ENCODE results near the gene PAQR8.
A peak's percentile ranks its signal among the peaks of the same experiment; 100 is the strongest.

Gene PAQR8

DNA sequence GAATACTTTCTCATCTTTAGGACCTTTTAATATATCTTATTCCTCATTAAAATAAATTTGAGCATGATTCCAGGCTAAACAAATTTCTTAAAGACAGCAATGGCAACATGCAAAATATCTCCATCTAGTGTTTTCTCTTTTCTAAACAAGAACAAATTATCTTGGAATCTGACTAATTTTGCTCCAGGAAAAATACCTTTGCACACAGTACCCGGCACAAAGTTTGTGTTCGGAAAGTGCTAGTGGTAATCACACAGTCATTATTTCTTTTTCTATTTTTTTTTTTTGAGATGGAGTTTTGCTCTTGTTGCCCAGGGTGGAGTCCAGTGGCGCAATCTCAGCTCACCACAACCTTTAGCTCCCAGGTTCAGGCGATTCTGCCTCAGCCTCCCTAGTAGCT lies 50.0 kb downstream of the PAQR8 start:
- WGBS, 2 experiments (ENCODE audit: insufficient coverage in 2 of 2), result no CpG with 5 or more reads among the region's 4 CpGs
- no peak overlapping the region for H3K27ac ChIP-seq (ENCODE audit: low read depth, low read length, severe bottlenecking)
- peaks cover 6% of the 10 kb centered on the region for H3K4me1 ChIP-seq (ENCODE audit: control insufficient read depth, insufficient read depth, low read length, poor library complexity, severe bottlenecking)
- H3K9me3 ChIP-seq (ENCODE audit: control insufficient read depth, low read length), result no peaks in the 10 kb centered on the region
- no peaks in the 10 kb centered on the region for H3K36me3 ChIP-seq (ENCODE audit: control insufficient read depth, insufficient read depth, low read length)
- no peak overlapping the region for H3K4me3 ChIP-seq (ENCODE audit: extremely low read depth, insufficient read depth, low read length, poor library complexity, severe bottlenecking)

DNA sequence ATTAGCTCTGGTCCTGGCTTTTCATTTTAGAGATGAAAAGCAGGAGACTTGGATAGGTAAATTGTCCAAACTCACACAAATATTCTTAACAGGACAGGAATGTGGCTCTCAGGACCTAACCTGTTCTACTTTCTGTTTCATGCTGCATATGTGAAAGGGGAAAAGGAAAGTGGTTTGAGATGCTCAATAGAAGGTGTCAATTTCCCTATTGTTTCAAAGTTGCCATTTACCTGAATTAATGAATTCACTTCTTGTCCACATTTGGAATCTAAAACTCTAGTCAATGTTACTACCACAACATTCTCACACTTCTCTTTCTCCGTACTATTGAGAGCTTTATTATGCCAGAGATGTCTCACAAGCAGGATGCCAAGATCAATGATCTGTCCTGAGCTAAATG lies 53.4 kb downstream of the PAQR8 start:
- H3K9me3 ChIP-seq (ENCODE audit: control insufficient read depth, low read length), result no peaks in the 10 kb centered on the region
- no peaks in the 10 kb centered on the region for H3K36me3 ChIP-seq (ENCODE audit: control insufficient read depth, insufficient read depth, low read length)
- H3K27ac ChIP-seq (ENCODE audit: low read depth, low read length, severe bottlenecking), result no peak overlapping the region
- WGBS, 2 experiments (ENCODE audit: insufficient coverage in 2 of 2), result 100% methylated on average over 1 of the region's 1 CpG; no CpG with 5 or more reads in 1 of the 2 experiments
- H3K4me1 ChIP-seq (ENCODE audit: control insufficient read depth, insufficient read depth, low read length, poor library complexity, severe bottlenecking), result peaks cover 24% of the 10 kb centered on the region
- no peak overlapping the region for H3K4me3 ChIP-seq (ENCODE audit: extremely low read depth, insufficient read depth, low read length, poor library complexity, severe bottlenecking)

DNA sequence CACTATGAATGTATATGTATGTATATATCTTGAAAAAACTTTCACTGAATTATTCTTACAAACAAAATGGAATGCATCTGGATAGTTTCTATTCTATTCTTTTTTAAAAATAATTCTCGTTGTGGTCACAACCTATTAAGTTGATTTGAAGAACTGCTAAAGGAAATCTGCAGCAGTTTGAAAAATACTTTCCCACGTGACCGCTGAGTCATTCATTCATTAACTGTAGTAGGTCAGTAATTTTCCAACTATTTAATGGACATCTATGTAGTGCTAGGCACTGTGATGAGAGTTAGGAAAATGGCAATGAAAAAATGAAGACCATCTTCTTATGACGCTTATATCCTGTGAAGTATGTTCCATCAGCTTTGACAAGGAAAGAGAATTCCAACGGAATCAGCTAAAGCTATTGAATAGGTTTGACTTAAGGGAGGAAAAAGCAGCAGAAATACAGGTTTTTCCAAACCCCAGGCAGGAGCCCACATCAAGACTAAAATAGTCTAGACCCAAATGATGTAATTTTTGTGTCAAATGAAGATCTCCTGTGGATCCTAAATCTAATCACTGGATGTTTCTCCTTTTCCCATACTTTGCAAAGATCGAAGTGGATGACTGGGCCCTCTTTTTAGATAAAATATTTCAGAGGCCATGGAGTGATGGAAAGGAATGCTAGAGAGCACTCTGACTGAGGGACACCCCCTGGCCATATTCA lies 54.1 kb downstream of the PAQR8 start:
- Histone ChIP-seq H3K4me1 (ENCODE audit: control insufficient read depth, insufficient read depth, low read length, poor library complexity, severe bottlenecking) (peaks cover 21% of the 10 kb centered on the region), H3K36me3 (ENCODE audit: control insufficient read depth, insufficient read depth, low read length) (no peaks in the 10 kb centered on the region), H3K4me3 (ENCODE audit: extremely low read depth, insufficient read depth, low read length, poor library complexity, severe bottlenecking) (no peak overlapping the region), H3K27ac (ENCODE audit: low read depth, low read length, severe bottlenecking) (no peak overlapping the region), H3K9me3 (ENCODE audit: control insufficient read depth, low read length) (no peaks in the 10 kb centered on the region)
- 60 to 78% methylated on average over 2 to 4 of the region's 6 CpGs for WGBS, 2 experiments (ENCODE audit: insufficient coverage in 2 of 2)

- no peak overlapping the region for H3K4me3 ChIP-seq (ENCODE audit: extremely low read depth, insufficient read depth, low read length, poor library complexity, severe bottlenecking)
- no peaks in the 10 kb centered on the region for H3K36me3 ChIP-seq (ENCODE audit: control insufficient read depth, insufficient read depth, low read length)
- peak overlapping the region; percentile 89 for H3K27ac ChIP-seq (ENCODE audit: low read depth, low read length, severe bottlenecking)
- no CpG with 5 or more reads among the region's 1 CpG for WGBS, 2 experiments (ENCODE audit: insufficient coverage in 2 of 2)
- H3K9me3 ChIP-seq (ENCODE audit: control insufficient read depth, low read length), result no peaks in the 10 kb centered on the region
- peaks cover 23% of the 10 kb centered on the region for H3K4me1 ChIP-seq (ENCODE audit: control insufficient read depth, insufficient read depth, low read length, poor library complexity, severe bottlenecking)
Measured at GRCh38 chr6:52416629-52417151, 54.7 kb downstream of the PAQR8 start.

- Histone ChIP-seq H3K9me3 (ENCODE audit: control insufficient read depth, low read length) (no peaks in the 10 kb centered on the region), H3K4me1 (ENCODE audit: control insufficient read depth, insufficient read depth, low read length, poor library complexity, severe bottlenecking) (peaks cover 25% of the 10 kb centered on the region), H3K36me3 (ENCODE audit: control insufficient read depth, insufficient read depth, low read length) (no peaks in the 10 kb centered on the region), H3K27ac (ENCODE audit: low read depth, low read length, severe bottlenecking) (peak overlapping the region; percentile 89), H3K4me3 (ENCODE audit: extremely low read depth, insufficient read depth, low read length, poor library complexity, severe bottlenecking) (no peak overlapping the region)
- 83 to 85% methylated on average over 2 to 5 of the region's 5 CpGs for WGBS, 2 experiments (ENCODE audit: insufficient coverage in 2 of 2)
Measured at GRCh38 chr6:52417675-52418111, 55.7 kb downstream of the PAQR8 start.

- WGBS, 2 experiments (ENCODE audit: insufficient coverage in 2 of 2), result 90 to 100% methylated on average over 1 of the region's 2 CpGs
- H3K4me3 ChIP-seq (ENCODE audit: extremely low read depth, insufficient read depth, low read length, poor library complexity, severe bottlenecking), result no peak overlapping the region
- no peak overlapping the region for H3K27ac ChIP-seq (ENCODE audit: low read depth, low read length, severe bottlenecking)
- peaks cover 34% of the 10 kb centered on the region for H3K4me1 ChIP-seq (ENCODE audit: control insufficient read depth, insufficient read depth, low read length, poor library complexity, severe bottlenecking)
- H3K9me3 ChIP-seq (ENCODE audit: control insufficient read depth, low read length), result no peaks in the 10 kb centered on the region
- H3K36me3 ChIP-seq (ENCODE audit: control insufficient read depth, insufficient read depth, low read length), result no peaks in the 10 kb centered on the region
Measured at GRCh38 chr6:52418606-52419005, 56.7 kb downstream of the PAQR8 start.

- Histone ChIP-seq H3K36me3 (ENCODE audit: control insufficient read depth, insufficient read depth, low read length) (no peaks in the 10 kb centered on the region), H3K9me3 (ENCODE audit: control insufficient read depth, low read length) (no peaks in the 10 kb centered on the region), H3K4me1 (ENCODE audit: control insufficient read depth, insufficient read depth, low read length, poor library complexity, severe bottlenecking) (peaks cover 44% of the 10 kb centered on the region), H3K4me3 (ENCODE audit: extremely low read depth, insufficient read depth, low read length, poor library complexity, severe bottlenecking) (peak within 1 kb of the TSS; percentile 76), H3K27ac (ENCODE audit: low read depth, low read length, severe bottlenecking) (peak within 1 kb of the TSS; percentile 92)
- 0% methylated on average over 32 to 46 of the region's 57 CpGs for WGBS, 2 experiments (ENCODE audit: insufficient coverage in 2 of 2)
Measured at GRCh38 chr6:52419809-52420667, 58.1 kb downstream of the PAQR8 start, which contains the start of gene EFHC1. EFHC1 (plus strand) TSS chr6:52420342; CDS start chr6:52420411, 69 bp downstream.

DNA sequence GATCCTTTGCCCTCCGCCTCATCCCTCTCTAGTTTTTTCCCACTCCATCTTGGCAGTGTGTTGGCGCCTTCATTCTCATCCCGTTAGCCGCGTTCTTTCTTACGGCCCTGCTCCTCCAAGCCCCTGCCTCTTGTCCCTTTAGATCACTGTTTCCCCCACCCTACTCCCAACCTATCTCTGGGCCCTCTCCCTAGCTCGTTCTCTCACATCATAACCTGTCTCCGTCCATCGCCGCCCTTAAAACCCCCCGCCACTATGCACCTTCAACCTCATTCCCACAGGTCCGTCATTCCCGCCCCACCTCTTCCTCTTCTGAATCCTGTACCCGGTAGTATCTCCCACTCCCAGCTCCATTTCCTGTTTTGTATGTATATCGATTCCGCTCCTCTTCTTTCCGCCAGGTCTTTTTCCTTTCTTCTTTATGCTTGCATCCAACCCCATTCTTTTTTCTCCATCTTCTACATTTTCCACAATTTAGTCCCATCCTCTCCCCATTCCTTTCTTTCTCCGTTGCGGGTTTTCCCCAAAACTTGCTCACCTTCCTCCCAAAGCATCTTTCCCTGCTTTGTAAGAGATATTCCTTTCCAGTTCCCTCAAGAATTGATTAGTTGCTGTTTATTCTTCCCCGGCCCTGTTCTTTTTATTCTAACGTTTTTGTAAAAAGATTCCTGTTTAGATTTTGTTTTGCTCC lies 58.9 kb downstream of the PAQR8 start:
- H3K9me3 ChIP-seq (ENCODE audit: control insufficient read depth, low read length), result no peaks in the 10 kb centered on the region
- 0% methylated on average over 19 to 20 of the region's 21 CpGs for WGBS, 2 experiments (ENCODE audit: insufficient coverage in 2 of 2)
- peak overlapping the region; percentile 92 for H3K27ac ChIP-seq (ENCODE audit: low read depth, low read length, severe bottlenecking)
- H3K4me1 ChIP-seq (ENCODE audit: control insufficient read depth, insufficient read depth, low read length, poor library complexity, severe bottlenecking), result peaks cover 46% of the 10 kb centered on the region
- H3K4me3 ChIP-seq (ENCODE audit: extremely low read depth, insufficient read depth, low read length, poor library complexity, severe bottlenecking), result peak overlapping the region; percentile 76
- no peaks in the 10 kb centered on the region for H3K36me3 ChIP-seq (ENCODE audit: control insufficient read depth, insufficient read depth, low read length)

DNA sequence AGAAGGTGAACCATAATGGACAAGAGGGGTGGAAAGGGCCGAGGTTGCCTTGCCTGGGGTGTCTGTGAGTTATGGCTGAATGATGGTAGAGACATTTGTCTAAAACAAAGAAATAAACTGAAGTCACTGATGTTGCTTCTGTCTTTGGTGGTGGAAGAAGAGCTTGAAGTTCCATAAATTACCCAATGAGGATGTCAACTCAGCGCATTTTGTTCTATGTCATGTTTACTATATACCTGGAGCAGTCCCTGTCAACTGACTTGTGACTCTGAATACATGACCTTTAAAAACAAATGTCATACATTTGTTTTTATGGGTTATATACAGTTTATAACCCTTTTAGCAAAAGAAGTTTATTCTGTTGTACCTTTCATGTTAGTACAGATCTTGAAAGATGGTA lies 60.2 kb downstream of the PAQR8 start:
- Histone ChIP-seq H3K36me3 (ENCODE audit: control insufficient read depth, insufficient read depth, low read length) (no peaks in the 10 kb centered on the region), H3K27ac (ENCODE audit: low read depth, low read length, severe bottlenecking) (no peak overlapping the region), H3K9me3 (ENCODE audit: control insufficient read depth, low read length) (no peaks in the 10 kb centered on the region), H3K4me1 (ENCODE audit: control insufficient read depth, insufficient read depth, low read length, poor library complexity, severe bottlenecking) (peaks cover 41% of the 10 kb centered on the region), H3K4me3 (ENCODE audit: extremely low read depth, insufficient read depth, low read length, poor library complexity, severe bottlenecking) (no peak overlapping the region)
- WGBS, 2 experiments (ENCODE audit: insufficient coverage in 2 of 2), result 100% methylated on average over 1 of the region's 2 CpGs

DNA sequence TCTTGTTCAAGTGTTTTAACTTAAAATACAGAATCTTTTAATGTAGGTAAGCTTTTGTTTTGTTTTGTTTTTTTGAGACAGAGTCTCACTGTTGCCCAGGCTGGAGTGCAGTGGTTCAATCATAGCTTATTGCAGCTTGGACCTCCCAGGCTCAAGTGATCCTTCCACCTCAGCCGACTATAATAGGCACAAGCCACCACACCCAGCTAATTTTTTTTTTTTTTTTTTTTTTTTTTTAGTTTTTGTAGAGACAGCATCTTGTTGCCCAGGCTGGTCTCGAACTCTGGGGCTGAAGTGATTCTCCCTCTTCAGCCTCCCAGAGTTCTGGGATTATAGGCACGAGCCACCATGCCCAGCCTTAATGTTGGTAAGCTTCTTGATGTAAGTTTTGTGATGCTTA lies 61.5 kb downstream of the PAQR8 start:
- Histone ChIP-seq H3K9me3 (ENCODE audit: control insufficient read depth, low read length) (no peaks in the 10 kb centered on the region), H3K36me3 (ENCODE audit: control insufficient read depth, insufficient read depth, low read length) (peaks cover 6% of the 10 kb centered on the region), H3K27ac (ENCODE audit: low read depth, low read length, severe bottlenecking) (peak overlapping the region; percentile 97), H3K4me3 (ENCODE audit: extremely low read depth, insufficient read depth, low read length, poor library complexity, severe bottlenecking) (no peak overlapping the region), H3K4me1 (ENCODE audit: control insufficient read depth, insufficient read depth, low read length, poor library complexity, severe bottlenecking) (peaks cover 32% of the 10 kb centered on the region)
- no CpG with 5 or more reads among the region's 3 CpGs for WGBS, 2 experiments (ENCODE audit: insufficient coverage in 2 of 2)

All from mesodermal cell (in vitro differentiated cells).